ENCODE data around the gene ANKRD44. TPM values are rescaled to one million over a fixed set of nuclear protein-coding genes. Genes with fewer than 3 reads are reported as not detected.
A peak's percentile ranks its signal among the peaks of the same experiment; 100 is the strongest.

The ANKRD44 gene
- total and polyA plus RNA-seq, 2 of the 8 experiments (the other 6 are each of a cell fraction or from before 2014, with no cell fraction given) = 1.2 to 1.3 TPM

DNA sequence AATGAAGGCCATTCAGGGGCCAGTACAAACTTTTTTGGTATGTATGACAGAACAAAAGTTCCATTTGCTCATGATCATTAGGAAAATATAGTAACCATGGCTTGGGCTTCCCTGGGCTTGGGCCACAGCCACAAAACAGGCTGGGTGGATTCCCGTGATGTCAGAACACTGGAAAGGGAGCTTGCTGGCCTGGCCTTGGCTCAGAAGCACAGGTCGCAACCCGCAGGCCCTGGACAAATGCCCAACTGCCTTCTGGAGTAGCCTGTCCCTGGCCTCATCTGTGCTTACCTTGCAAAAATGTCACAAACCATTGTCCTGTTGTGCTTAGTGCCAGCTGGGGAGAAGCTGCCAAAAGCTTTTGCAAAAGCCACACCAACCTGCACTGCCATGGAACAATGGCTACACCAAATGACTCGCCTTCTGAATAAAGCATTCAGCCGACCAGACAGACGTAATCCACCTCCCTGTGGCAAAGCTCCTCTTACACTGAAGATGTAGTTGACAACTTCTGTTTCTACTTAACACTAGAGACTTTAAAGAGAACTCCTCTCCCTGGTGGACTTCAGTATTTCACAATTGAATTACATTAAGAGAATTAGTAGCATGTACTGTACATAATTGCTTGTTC is 125.5 kb downstream of the ANKRD44 start:
- no peaks in the 10 kb centered on the region for H3K36me3 ChIP-seq (ENCODE audit: control insufficient read depth in 2 of 4, insufficient read depth in 4 of 4, low read length in 3 of 4)
- WGBS, 2 experiments (ENCODE audit: extremely low coverage in 1 of 2, insufficient coverage in 1 of 2, insufficient read length in 1 of 2, insufficient replicate concordance in 2 of 2, low coverage in 1 of 2, low lambda C conversion rate in 2 of 2, missing lambda C conversion rate in 1 of 2) = 87% methylated on average over 6 of the region's 6 CpGs; no CpG with 5 or more reads in 1 of the 2 experiments
- H3K56ac ChIP-seq (replicated peaks; ENCODE audit: insufficient read length, low read depth, low read length) = no peak overlapping the region
- no peaks in the 10 kb centered on the region for H3K79me2 ChIP-seq (ENCODE audit: control insufficient read depth in 1 of 2, insufficient read depth in 2 of 2, low read length in 2 of 2)
- no peak overlapping the region for H4K5ac ChIP-seq (ENCODE audit: insufficient read length, low read depth, low read length)
- H2BK120ac ChIP-seq (replicated peaks; ENCODE audit: low read depth, low read length) = no peak overlapping the region
- H3K4me1 ChIP-seq (replicated peaks in 1 of 4; ENCODE audit: control insufficient read depth in 3 of 4, insufficient read depth in 4 of 4, low read length in 3 of 4) = peaks cover 0 to 4% (median 2%) of the 10 kb centered on the region in 4 experiments; a peak in 1 of 7 replicates
- no peak overlapping the region for H3K18ac ChIP-seq (ENCODE audit: extremely low read depth, low read length)
- TF ChIP-seq SIX5 (IDR thresholded peaks at IDR 0.05; ENCODE audit: low read depth, low read length) (no peak), TAF1 (IDR thresholded peaks at IDR 0.05; ENCODE audit: low read depth, low read length) (no peak), EZH2 (IDR thresholded peaks at IDR 0.05; ENCODE audit: low read depth, low read length, severe bottlenecking) (no peak), SP4 (IDR thresholded peaks at IDR 0.05; ENCODE audit: low read length) (no peak), CBX5 (IDR thresholded peaks at IDR 0.05; ENCODE audit: low read depth, low read length) (no peak), FOSL1 (IDR thresholded peaks at IDR 0.05; ENCODE audit: insufficient read depth, low read depth, low read length) (no peak), CTBP2 (IDR thresholded peaks at IDR 0.05; ENCODE audit: borderline replicate concordance, insufficient read depth, insufficient read length, low read length) (no peak), CEBPB (IDR thresholded peaks at IDR 0.05; ENCODE audit: low read depth, low read length) (no peak)
- H3K9me3 ChIP-seq (ENCODE audit: insufficient read depth in 2 of 2, low read depth in 1 of 2, low read length in 1 of 2) = no peaks in the 10 kb centered on the region
- no peak overlapping the region for H2AK5ac ChIP-seq (ENCODE audit: low read depth, low read length)
- H3K23me2 ChIP-seq (ENCODE audit: low read depth, low read length) = no peaks in the 10 kb centered on the region
- no peaks in the 10 kb centered on the region for H4K20me1 ChIP-seq (replicated peaks in 1 of 2; ENCODE audit: control insufficient read depth in 1 of 2, insufficient read depth in 2 of 2, low read length in 2 of 2)
- peak overlapping the region; percentile 22 for H4K8ac ChIP-seq (ENCODE audit: extremely low read depth, insufficient read depth, low read length)
- no peak overlapping the region for H3K27ac ChIP-seq (ENCODE audit: low read depth, low read length)
- CTCF ChIA-PET (ENCODE audit: partially characterized antibody) = interaction anchor here (1.0 to 1.2 kb wide), 3 partner anchors 18 to 193 kb away, joined by 4 to 5 read pairs (median 5); no protein-coding TSS in a partner anchor
- H2BK5ac ChIP-seq (ENCODE audit: low read depth, low read length) = no peak overlapping the region
- H2AFZ ChIP-seq (ENCODE audit: low read length) = no peak overlapping the region
- no peak overlapping the region for H2BK20ac ChIP-seq (ENCODE audit: low read length)
- H3K14ac ChIP-seq (ENCODE audit: insufficient read length) = no peak overlapping the region
- no peak overlapping the region for H3K9ac ChIP-seq (replicated peaks in 1 of 4; ENCODE audit: extremely low read depth in 1 of 4, low read depth in 3 of 4, low read length in 3 of 4)
- DNase-seq (ENCODE audit: low read depth in 1 of 2, low spot score in 2 of 2) = no peak
- H3K23ac ChIP-seq (ENCODE audit: insufficient read length) = no peak overlapping the region
- no peak for FAIRE-seq
- no peak overlapping the region for H2BK15ac ChIP-seq (ENCODE audit: low read length)
- no peak overlapping the region for H3K4ac ChIP-seq (replicated peaks; ENCODE audit: insufficient read length, low read depth, low read length)
- no peaks in the 10 kb centered on the region for H3K79me1 ChIP-seq (ENCODE audit: low read depth, low read length)
- no peak overlapping the region for H3K4me3 ChIP-seq (ENCODE audit: extremely low read depth in 1 of 4, insufficient read depth in 2 of 4, low read depth in 3 of 4, low read length in 4 of 4)
- H4K91ac ChIP-seq (replicated peaks; ENCODE audit: insufficient read length, low read length) = no peak overlapping the region
- no peak overlapping the region for H2BK12ac ChIP-seq (ENCODE audit: low read depth, low read length)
- H3K4me2 ChIP-seq (ENCODE audit: insufficient read depth in 1 of 2, low read depth in 2 of 2, low read length in 2 of 2) = no peak overlapping the region
- POLR2A ChIA-PET (ENCODE audit: partially characterized antibody) = no interaction called here
- H3K27me3 ChIP-seq (replicated peaks in 1 of 4; ENCODE audit: control insufficient read depth in 3 of 4, extremely low read depth in 1 of 4, insufficient read depth in 3 of 4, low read length in 3 of 4) = no peaks in the 10 kb centered on the region

Measured in H1 (cell line).